Osteocyte (in vitro differentiated cells): Measurements from ENCODE around the gene SCO2. TPM values are rescaled to one million over a fixed set of nuclear protein-coding genes. Genes with fewer than 3 reads are reported as not detected.
A peak's percentile ranks its signal among the peaks of the same experiment; 100 is the strongest.

Source experiments
- DNase-seq: peaks from one replicate; pipeline ENCODE4 v3.0.0; 2021; ENCODE audit warnings: mixed read lengths; ENCODE audit not compliant: unreplicated experiment; ENCODE audit errors: extremely low spot score
- H3K27ac Mint-ChIP-seq: one replicate; pipeline ENCODE4 v1.8.0; 2021; ENCODE audit warnings: mild to moderate bottlenecking, mixed read lengths; ENCODE audit not compliant: unreplicated experiment
- H3K27me3 Mint-ChIP-seq: one replicate; pipeline ENCODE4 v1.8.0; 2021; ENCODE audit warnings: mixed read lengths; ENCODE audit not compliant: unreplicated experiment
- H3K36me3 Mint-ChIP-seq: one replicate; pipeline ENCODE4 v1.8.0; 2021; ENCODE audit warnings: mixed read lengths; ENCODE audit not compliant: unreplicated experiment
- H3K4me1 Mint-ChIP-seq: one replicate; pipeline ENCODE4 v1.8.0; 2021; ENCODE audit warnings: mixed read lengths; ENCODE audit not compliant: unreplicated experiment
- H3K4me3 Mint-ChIP-seq: one replicate; pipeline ENCODE4 v1.8.0; 2021; ENCODE audit warnings: mild to moderate bottlenecking, moderate library complexity, mixed read lengths; ENCODE audit not compliant: unreplicated experiment
- H3K9me3 Mint-ChIP-seq: one replicate; pipeline ENCODE4 v1.8.0; 2021; ENCODE audit warnings: mixed read lengths; ENCODE audit not compliant: unreplicated experiment
- CTCF ChIP-seq: fragments of 200-600 bp; sonication (generic); IDR thresholded peaks from 2 replicates; pipeline ENCODE4 v1.5.0; 2021; ENCODE audit warnings: antibody characterized with exemption, mild to moderate bottlenecking, moderate library complexity
- long read RNA-seq: library from polyadenylated mRNA; unstranded; transcript quantifications from one replicate; pipeline ENCODE4 v2.0.0, GENCODE V29; 2021
- total RNA-seq: library from RNA; stranded (reverse); gene quantifications from 2 replicates; pipeline ENCODE4 v1.2.1, GENCODE V29; 2021

The SCO2 gene
- total RNA-seq: 2.8 TPM in 1 of 2 replicates, not detected in the other
- long read RNA-seq, partial matches to known transcripts: 0 of 2 reads
- long read RNA-seq, other reads (novel, unspliced or antisense): 1 of 2 reads

GRCh38 chr22:50525104-50525857, at the start of gene SCO2:
SCO2 (minus strand) TSS chr22:50525598; CDS start chr22:50524411, 1,187 bp downstream.
- DNase-seq: peak; percentile 99
- Mint-ChIP-seq H3K4me1 (peaks cover 24% of the 10 kb centered on the region), H3K27me3 (no peaks in the 10 kb centered on the region), H3K9me3 (no peaks in the 10 kb centered on the region), H3K27ac (peak within 1 kb of the TSS; percentile 71), H3K36me3 (peaks cover 4% of the 10 kb centered on the region), H3K4me3 (peak within 1 kb of the TSS; percentile 83)
- TF ChIP-seq CTCF: peak; percentile 67

- no peak for DNase-seq
- H3K9me3 Mint-ChIP-seq: no peaks in the 10 kb centered on the region
- H3K4me3 Mint-ChIP-seq: no peak overlapping the region
- H3K27me3 Mint-ChIP-seq: no peaks in the 10 kb centered on the region
- no peak for TF ChIP-seq CTCF
- no peaks in the 10 kb centered on the region for H3K4me1 Mint-ChIP-seq
- H3K27ac Mint-ChIP-seq: no peak overlapping the region
- H3K36me3 Mint-ChIP-seq: peaks cover 7% of the 10 kb centered on the region
Measured at GRCh38 chr22:50574383-50574755, 49.0 kb upstream of the SCO2 start.

GRCh38 chr22:50573491-50574382, 48.3 kb upstream of the SCO2 start:
- H3K9me3 Mint-ChIP-seq: no peaks in the 10 kb centered on the region
- H3K36me3 Mint-ChIP-seq: peaks cover 13% of the 10 kb centered on the region
- H3K27me3 Mint-ChIP-seq: no peaks in the 10 kb centered on the region
- no peak overlapping the region for H3K4me3 Mint-ChIP-seq
- no peak for DNase-seq
- no peaks in the 10 kb centered on the region for H3K4me1 Mint-ChIP-seq
- H3K27ac Mint-ChIP-seq: no peak overlapping the region
- no peak for TF ChIP-seq CTCF

- Mint-ChIP-seq H3K4me3 (no peak overlapping the region), H3K9me3 (no peaks in the 10 kb centered on the region), H3K4me1 (no peaks in the 10 kb centered on the region), H3K27me3 (no peaks in the 10 kb centered on the region), H3K36me3 (peaks cover 13% of the 10 kb centered on the region), H3K27ac (no peak overlapping the region)
- TF ChIP-seq CTCF: no peak
- DNase-seq: no peak
Measured at GRCh38 chr22:50572965-50573364, 47.6 kb upstream of the SCO2 start.
